GM12874 (cell line): ENCODE data around the gene LAMA5.
A peak's percentile ranks its signal among the peaks of the same experiment; 100 is the strongest.

ENCODE experiments used
- TF ChIP-seq, protein P1 (sequence below): IDR thresholded peaks from 2 replicates; pipeline ENCODE4 v1.5.1; 2011; ENCODE audit warnings: low read depth, mild to moderate bottlenecking, control low read depth, low read length, moderate library complexity; ENCODE audit not compliant: insufficient read depth

LAMA5 gene

DNA sequence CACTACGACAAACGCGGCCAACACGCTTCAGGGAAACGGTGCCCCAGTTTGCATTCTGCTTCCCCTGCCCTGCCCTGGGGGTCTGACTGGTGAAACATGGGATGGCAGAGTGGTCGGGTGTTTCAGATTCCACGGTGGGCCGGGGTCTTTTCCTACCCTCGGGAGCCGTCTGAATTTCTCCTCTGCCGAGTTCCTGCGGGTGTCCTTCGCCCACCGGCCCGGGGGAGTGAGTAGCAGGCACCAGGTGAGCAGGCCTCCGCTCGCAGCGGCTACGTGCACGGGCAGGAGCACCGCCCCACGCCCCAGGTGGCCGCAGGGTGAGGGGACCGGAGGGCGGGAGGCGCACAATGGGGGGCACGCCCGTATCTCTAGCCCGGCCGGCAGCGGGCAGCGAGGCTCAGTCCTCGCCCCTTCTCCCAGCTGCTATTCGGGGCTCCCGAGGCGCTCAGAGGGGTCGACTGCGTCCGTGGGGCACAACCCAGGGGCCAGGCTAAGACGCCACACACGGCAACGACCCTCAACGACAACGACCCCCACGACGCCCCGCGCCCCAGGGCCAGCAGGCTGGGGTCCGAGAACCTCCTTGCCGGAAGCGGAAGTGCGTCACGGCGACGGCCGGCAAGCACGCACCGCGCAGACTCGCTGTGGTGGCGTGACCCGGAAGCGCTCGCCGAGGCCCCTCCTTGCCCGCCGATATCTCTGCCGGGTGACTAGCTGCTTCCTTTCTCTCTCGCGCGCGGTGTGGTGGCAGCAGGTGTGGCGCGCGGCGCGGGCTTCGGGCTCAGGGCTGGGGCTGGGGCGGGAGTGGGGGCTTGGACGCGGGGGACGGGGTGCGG, 19.5 kb upstream of the LAMA5 start, which contains the start of gene RPS21:
TSS of gene RPS21 (plus strand) at position 721 of the 836 bp plus-strand sequence. CDS start 236 bp downstream, outside the sequence.
- TF ChIP-seq, protein P1, sequence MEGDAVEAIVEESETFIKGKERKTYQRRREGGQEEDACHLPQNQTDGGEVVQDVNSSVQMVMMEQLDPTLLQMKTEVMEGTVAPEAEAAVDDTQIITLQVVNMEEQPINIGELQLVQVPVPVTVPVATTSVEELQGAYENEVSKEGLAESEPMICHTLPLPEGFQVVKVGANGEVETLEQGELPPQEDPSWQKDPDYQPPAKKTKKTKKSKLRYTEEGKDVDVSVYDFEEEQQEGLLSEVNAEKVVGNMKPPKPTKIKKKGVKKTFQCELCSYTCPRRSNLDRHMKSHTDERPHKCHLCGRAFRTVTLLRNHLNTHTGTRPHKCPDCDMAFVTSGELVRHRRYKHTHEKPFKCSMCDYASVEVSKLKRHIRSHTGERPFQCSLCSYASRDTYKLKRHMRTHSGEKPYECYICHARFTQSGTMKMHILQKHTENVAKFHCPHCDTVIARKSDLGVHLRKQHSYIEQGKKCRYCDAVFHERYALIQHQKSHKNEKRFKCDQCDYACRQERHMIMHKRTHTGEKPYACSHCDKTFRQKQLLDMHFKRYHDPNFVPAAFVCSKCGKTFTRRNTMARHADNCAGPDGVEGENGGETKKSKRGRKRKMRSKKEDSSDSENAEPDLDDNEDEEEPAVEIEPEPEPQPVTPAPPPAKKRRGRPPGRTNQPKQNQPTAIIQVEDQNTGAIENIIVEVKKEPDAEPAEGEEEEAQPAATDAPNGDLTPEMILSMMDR, result no peak

DNA sequence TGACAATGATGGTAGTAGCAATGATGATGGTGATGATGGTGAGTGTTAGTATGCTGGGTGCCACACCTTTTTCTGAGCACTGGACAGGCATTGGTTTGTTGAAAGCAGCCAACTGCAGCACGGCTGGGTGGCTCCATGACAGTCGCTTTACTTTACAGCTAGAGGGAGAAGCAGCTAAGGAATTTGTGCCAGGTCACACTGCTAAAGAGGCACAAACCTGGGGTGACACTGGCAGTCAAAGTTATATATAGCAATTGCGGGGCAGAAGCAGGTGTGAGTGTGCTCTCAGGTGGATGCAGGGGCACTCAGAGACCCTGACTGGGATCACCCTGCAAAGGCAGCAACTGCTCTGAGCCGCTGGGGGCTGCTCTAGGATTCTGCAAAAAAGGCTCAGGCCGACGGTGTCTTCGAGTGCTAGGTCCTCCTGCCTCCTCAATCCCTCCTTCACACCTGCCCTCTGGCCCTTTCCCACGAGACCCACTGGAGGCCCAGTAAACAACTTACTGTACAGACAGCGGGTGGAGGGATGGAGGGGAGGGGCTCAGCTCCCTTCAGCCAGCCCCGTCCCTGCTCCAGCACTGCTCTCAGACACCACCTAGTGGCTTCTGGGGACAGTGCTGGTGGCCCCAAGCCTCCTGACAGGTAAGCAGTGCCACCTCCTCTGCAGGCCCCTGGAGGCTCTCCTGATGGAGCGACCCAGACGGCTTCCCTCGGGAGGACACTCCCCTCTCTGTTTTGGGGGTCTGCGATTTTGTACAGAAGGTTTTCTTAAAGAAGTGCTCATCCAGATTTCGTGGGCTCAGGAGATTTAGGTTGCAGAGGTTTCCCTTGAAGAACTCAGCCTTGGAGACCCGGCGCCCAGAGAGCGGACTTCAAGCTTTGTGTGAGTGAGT, 15.4 kb upstream of the LAMA5 start:
- TF ChIP-seq, protein P1, result peak; percentile 98

DNA sequence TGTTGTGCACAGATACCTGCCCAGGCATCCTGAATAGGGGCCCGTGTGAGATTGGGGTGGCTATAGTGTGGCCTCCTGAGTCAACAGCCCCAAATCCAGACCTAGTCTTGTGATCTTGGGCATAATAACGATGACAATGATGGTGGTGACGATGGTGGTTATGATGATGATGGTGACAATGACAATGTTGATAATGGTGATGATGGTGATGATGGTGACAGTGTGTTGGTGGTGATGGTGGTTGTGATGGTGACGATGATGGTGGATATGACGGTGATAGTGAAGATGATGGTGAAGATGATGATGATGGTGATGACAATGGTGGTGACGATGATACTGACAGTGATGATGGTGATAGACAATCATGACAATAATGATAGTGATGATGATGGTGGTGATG, 14.7 kb upstream of the LAMA5 start:
- TF ChIP-seq, protein P1, result no peak

DNA sequence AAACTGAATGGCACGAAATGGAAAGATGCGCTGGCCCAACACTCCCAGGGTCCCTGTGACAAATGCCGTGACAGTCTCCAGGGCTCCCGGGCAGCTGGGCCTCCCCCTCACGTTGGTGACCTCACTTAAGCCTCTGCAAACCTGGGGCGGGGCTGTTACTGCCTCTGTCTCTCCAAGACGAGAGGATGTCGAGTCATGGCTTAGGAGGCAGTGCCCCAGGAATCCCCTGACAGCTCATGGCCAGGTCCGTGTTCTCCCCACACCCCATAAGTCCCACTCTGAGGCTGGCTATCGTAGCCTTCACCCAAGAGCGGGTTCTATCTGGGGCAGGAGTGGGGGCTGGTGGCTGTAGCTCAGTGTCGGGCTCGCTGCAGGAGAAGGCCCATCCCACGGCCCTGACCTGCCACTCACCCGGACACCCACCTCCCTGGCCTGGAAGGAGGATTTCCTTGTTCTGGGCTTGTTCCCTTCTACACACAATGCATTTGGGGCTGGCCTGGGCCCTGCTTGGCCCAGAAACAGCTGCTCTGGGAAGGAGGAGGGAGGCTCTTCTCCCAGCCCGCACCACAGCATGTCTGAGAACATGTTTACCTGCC, 14.2 kb upstream of the LAMA5 start:
- TF ChIP-seq, protein P1, result no peak

DNA sequence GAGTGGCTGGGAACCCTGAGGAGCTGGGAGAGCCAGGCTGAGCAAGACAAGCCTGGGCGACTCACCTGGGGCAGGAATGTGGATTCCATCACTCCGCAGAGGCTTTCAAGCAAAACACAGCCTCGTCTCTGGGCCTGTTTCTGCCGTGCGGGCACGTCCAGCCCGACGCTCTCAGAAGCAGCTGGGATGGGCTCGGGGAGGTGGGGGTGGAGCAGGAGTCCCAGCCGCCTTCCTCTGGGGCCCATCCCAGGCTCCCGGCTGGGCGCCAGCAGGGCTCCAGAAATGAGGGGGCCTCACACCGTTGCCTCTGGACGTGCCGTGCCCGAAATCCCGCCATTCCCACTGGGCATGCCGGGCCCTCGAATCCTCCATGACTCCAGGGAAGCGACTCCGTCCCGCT, 11.1 kb upstream of the LAMA5 start:
- TF ChIP-seq, protein P1, result no peak

DNA sequence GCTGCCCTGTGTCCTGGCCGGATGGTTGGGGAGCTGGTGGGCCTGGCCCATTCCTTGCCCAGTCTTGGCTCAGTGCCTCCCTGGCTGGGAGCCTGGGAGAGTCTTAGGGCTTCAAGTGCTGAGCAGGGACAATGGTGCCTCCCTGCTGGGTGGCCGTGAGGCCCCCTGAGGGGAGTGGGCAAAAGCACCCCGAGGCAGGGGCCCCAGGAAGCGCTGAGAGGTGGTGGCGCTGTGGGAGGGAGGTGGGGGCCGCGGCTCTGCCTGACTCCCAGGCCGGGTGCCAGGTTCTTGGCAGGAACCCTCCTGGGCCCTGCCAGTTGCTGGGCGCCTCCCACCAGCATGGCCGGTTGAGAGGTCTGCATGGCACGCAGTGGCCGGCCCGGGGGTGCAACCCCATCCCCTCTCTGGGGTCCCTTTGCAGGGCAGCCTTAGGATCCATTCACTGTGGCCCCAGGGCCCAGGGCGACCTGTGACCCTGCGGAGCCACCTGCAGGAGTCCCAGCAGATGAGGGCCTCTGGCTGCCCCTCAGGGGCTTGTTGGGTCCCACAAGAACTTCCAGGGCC, 10.6 kb upstream of the LAMA5 start:
- TF ChIP-seq, protein P1, result no peak
